HepG2 (cell line): ENCODE measurements around the gene VSIG10L. TPM values are rescaled to one million over a fixed set of nuclear protein-coding genes. Genes with fewer than 3 reads are reported as not detected.
A peak's percentile ranks its signal among the peaks of the same experiment; 100 is the strongest.

ENCODE experiments used
- CEBPG ChIP-seq: IDR thresholded peaks from 2 replicates; pipeline ENCODE4 v1.6.1; 2016
- CSRNP1 ChIP-seq: sonication (generic); formaldehyde crosslinking; IDR thresholded peaks from 2 replicates; pipeline ENCODE4 v1.8.1; 2023; ENCODE audit warnings: mild to moderate bottlenecking, missing genetic modification reagents
- GMEB2 ChIP-seq: IDR thresholded peaks from 2 replicates; pipeline ENCODE4 v1.6.1; 2016; ENCODE audit warnings: missing biosample characterization, missing genetic modification reagents, low read depth
- KIAA2018 ChIP-seq: sonication (generic); formaldehyde crosslinking; IDR thresholded peaks from 2 replicates; pipeline ENCODE4 v1.5.0; 2020; ENCODE audit warnings: mild to moderate bottlenecking, missing genetic modification reagents, borderline replicate concordance
- MIXL1 ChIP-seq: IDR thresholded peaks from 2 replicates; pipeline ENCODE4 v1.6.1; 2016
- MYNN ChIP-seq: sonication (generic); formaldehyde crosslinking; IDR thresholded peaks from 2 replicates; pipeline ENCODE4 v1.4.0; 2020; ENCODE audit warnings: mild to moderate bottlenecking, low read depth, missing genetic modification reagents
- NR2F6 ChIP-seq, 2 experiments: IDR thresholded peaks; 2 replicates each; pipeline ENCODE4 v1.6.1; 2016; ENCODE audit warnings: antibody characterized with exemption in 1 of 2, mild to moderate bottlenecking in 1 of 2
- PHF20 ChIP-seq: sonication (generic); formaldehyde crosslinking; IDR thresholded peaks from 2 replicates; pipeline ENCODE4 v1.5.0; 2020; ENCODE audit warnings: mild to moderate bottlenecking, missing genetic modification reagents
- POLR2A ChIP-seq, 2 experiments: IDR thresholded peaks; 2 replicates each; pipeline ENCODE4 v1.6.1; 2011; ENCODE audit warnings: low read depth in 2 of 2, low read length in 2 of 2, mild to moderate bottlenecking in 1 of 2, moderate library complexity in 1 of 2; ENCODE audit not compliant: insufficient read depth in 1 of 2
- SIN3A ChIP-seq: IDR thresholded peaks from 2 replicates; pipeline ENCODE4 v1.6.1; 2011; ENCODE audit warnings: low read depth, mild to moderate bottlenecking, control low read depth, low read length, borderline replicate concordance
- SKI ChIP-seq: fragments of 450-650 bp; IDR thresholded peaks from one replicate; pipeline ENCODE4 v1.6.1; 2018; ENCODE audit warnings: mild to moderate bottlenecking; ENCODE audit not compliant: partially characterized antibody
- THAP7 ChIP-seq: sonication (generic); formaldehyde crosslinking; IDR thresholded peaks from 2 replicates; pipeline ENCODE4 v1.8.1; 2023; ENCODE audit warnings: mild to moderate bottlenecking, missing genetic modification reagents
- ZNF740 ChIP-seq: sonication (generic); formaldehyde crosslinking; IDR thresholded peaks from 2 replicates; pipeline ENCODE4 v1.4.0; 2020; ENCODE audit warnings: missing genetic modification reagents
- polyA plus RNA-seq, 8 experiments: library from polyadenylated mRNA; depleted of rRNA in 3 of 8; stranded (reverse) in 7 of 8; unstranded in 1 of 8; fragments of >200 nt; fragmentation: Illumina TruSeq in 4 of 8; extraction: Trizol in 4 of 8; gene quantifications; 2 replicates each; pipeline versions ENCODE4 v1.2.1 to v1.2.3, GENCODE V29; 2011 to 2016; ENCODE audit warnings: low read depth in 4 of 8, missing spikeins in 1 of 8, mixed read lengths in 1 of 8; ENCODE audit not compliant: insufficient read depth in 1 of 8
- total RNA-seq, 5 experiments: library from RNA; depleted of rRNA; stranded (reverse); fragments of >200 nt; fragmentation: Illumina TruSeq; extraction: Trizol; gene quantifications; 2 replicates each; pipeline ENCODE4 v1.2.3, GENCODE V29; 2016; ENCODE audit warnings: low read depth in 1 of 5

VSIG10L gene
- total and polyA plus RNA-seq, 2 of the 13 experiments (the other 11 are each of a cell fraction or from before 2014, with no cell fraction given): 2.7 to 8.5 TPM

- TF ChIP-seq CSRNP1 (CRISPR knock-in tag): 0 out of 2 replicates have a peak, but pooled peaks have one; percentile 20
- TF ChIP-seq CEBPG (CRISPR knock-in tag): peak; percentile 43; the same call in 1 of the 2 replicates
- no peak for TF ChIP-seq KIAA2018 (CRISPR knock-in tag)
- TF ChIP-seq MYNN: no peak
- TF ChIP-seq PHF20 (CRISPR knock-in tag): peak; percentile 34; the same call in 1 of the 2 replicates
- peak; percentile 42; the same call in 1 of the 2 replicates for TF ChIP-seq SIN3A
- TF ChIP-seq NR2F6 (IDR thresholded peaks at IDR 0.05): peak; percentile 50
- peak; percentile 77 for TF ChIP-seq NR2F6 (CRISPR knock-in tag; IDR thresholded peaks at IDR 0.05)
- no peak for TF ChIP-seq THAP7 (CRISPR knock-in tag)
- peak; percentile 90 to 93 for TF ChIP-seq POLR2A (IDR thresholded peaks at IDR 0.05; ENCODE audit: insufficient read depth in 1 of 2, low read depth in 2 of 2, low read length in 2 of 2)
- TF ChIP-seq GMEB2: no peak
- TF ChIP-seq SKI: peak; percentile 48
- peak; percentile 78 for TF ChIP-seq MIXL1 (CRISPR knock-in tag)
- no peak for TF ChIP-seq ZNF740 (CRISPR knock-in tag)
Measured at GRCh38 chr19:51365211-51365964, 23.4 kb upstream of the VSIG10L start (continued).
